Activated T-helper 2 cell treated with anti-CD3 and anti-CD28 coated beads, Interferon-gamma antibody, Interleukin-2, Interleukin-4, amounts not matched to agents 10 μg/mL and 5 μg/mL and 100 μg/mL, durations not matched to agents 14 hours and 24 hours and 36 hours (primary cell): ENCODE data around the gene STAT3. TPM values are rescaled to one million over a fixed set of nuclear protein-coding genes. Genes with fewer than 3 reads are reported as not detected.
"Not testable (repeated sequence)": the region's sequence is repeated elsewhere in the genome, so short reads cannot be mapped to it uniquely, and the experiment has no call there.

Experiments used
- DNase-seq: peaks from one replicate; pipeline ENCODE4 v3.0.0; 2021; ENCODE audit warnings: low spot score
- H3K27ac Mint-ChIP-seq: one replicate; pipeline ENCODE4 v1.8.0; 2021; ENCODE audit warnings: mixed read lengths
- H3K27me3 Mint-ChIP-seq: one replicate; pipeline ENCODE4 v1.8.0; 2021; ENCODE audit warnings: low read depth, mixed read lengths
- H3K36me3 Mint-ChIP-seq: one replicate; pipeline ENCODE4 v1.8.0; 2021; ENCODE audit warnings: low read depth, mixed read lengths
- H3K4me1 Mint-ChIP-seq: one replicate; pipeline ENCODE4 v1.8.0; 2021; ENCODE audit warnings: low read depth, mixed read lengths
- H3K4me3 Mint-ChIP-seq: one replicate; pipeline ENCODE4 v1.8.0; 2021; ENCODE audit warnings: low read depth, mild to moderate bottlenecking, moderate library complexity, mixed read lengths
- H3K9me3 Mint-ChIP-seq: one replicate; pipeline ENCODE4 v1.8.0; 2021; ENCODE audit warnings: mixed read lengths
- intact Hi-C: fragments of 100-400 bp; cut with micrococcal nuclease; formaldehyde crosslinking; loops from one replicate; pipeline ENCODE4 v1.15.1; 2023
- total RNA-seq: library from RNA; stranded (reverse); gene quantifications from 2 replicates; pipeline ENCODE4 v1.2.3, GENCODE V29; 2022

STAT3 gene
- total RNA-seq, 1 donor from 2014 or later = 250 TPM

- H3K9me3 Mint-ChIP-seq, H3K4me3 Mint-ChIP-seq, H3K36me3 Mint-ChIP-seq, DNase-seq, intact Hi-C loops, H3K27ac Mint-ChIP-seq: not testable (repeated sequence)
- Mint-ChIP-seq H3K27me3 (peaks cover 26% of the 10 kb centered on the region), H3K4me1 (peaks cover 23% of the 10 kb centered on the region)
Measured at GRCh38 chr17:42417981-42418380, 29.7 kb upstream of the STAT3 start.

GRCh38 chr17:42414704-42415409 is 26.6 kb upstream of the STAT3 start:
- intact Hi-C loops = no loop called here
- H3K4me3 Mint-ChIP-seq = no peak overlapping the region

GRCh38 chr17:42413464-42414040 is 25.3 kb upstream of the STAT3 start:
- Mint-ChIP-seq H3K36me3 (no peaks in the 10 kb centered on the region), H3K4me1 (peaks cover 5% of the 10 kb centered on the region), H3K9me3 (no peaks in the 10 kb centered on the region), H3K27me3 (peaks cover 6% of the 10 kb centered on the region), H3K27ac (no peak overlapping the region), H3K4me3 (no peak overlapping the region)
- intact Hi-C loops = no loop called here
- no peak for DNase-seq

More at GRCh38 chr17:42414704-42415409, 26.6 kb upstream of the STAT3 start:
- Mint-ChIP-seq H3K27me3 (peaks cover 8% of the 10 kb centered on the region), H3K9me3 (no peaks in the 10 kb centered on the region), H3K36me3 (no peaks in the 10 kb centered on the region), H3K27ac (no peak overlapping the region), H3K4me1 (peaks cover 11% of the 10 kb centered on the region)
- no peak for DNase-seq

DNA sequence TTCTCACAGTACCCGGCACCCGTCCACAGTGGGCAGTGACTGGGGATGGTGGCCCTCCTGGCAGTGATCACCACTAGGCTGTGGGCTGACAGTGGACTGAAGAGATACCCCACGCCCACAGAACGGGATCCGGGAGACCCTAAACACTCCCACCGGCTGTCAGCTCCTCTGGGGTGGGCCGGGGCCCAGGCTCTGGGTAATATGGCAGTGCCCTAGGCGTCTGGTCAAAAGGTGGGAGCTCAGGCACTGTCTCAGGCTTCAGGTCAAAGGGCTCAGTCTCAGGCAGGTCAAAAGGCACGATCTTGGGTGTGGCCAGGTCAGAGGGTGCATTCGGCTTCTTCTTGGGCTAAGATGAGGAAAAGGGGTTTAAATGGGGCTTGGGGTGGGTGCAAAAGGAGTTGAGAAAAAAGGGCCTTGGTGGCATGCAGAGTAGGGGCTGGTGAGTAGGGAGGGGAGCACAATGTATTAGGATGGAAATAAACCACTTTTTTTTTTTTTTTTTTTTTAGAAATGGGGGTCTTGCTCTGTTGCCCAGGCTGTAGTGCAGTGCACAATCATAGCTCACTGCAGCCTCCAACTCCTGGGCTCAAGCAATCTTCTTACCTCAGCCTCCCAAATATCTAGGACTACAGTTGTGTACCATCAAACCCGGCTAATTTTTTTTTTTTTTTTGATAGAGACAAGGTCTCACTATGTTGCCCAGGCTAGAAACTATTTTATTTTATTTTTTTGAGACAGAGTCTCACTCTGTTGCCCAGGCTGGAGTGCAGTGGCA is 23.9 kb upstream of the STAT3 start:
- H3K9me3 Mint-ChIP-seq = no peaks in the 10 kb centered on the region
- H3K36me3 Mint-ChIP-seq = no peaks in the 10 kb centered on the region
- H3K4me3 Mint-ChIP-seq = no peak overlapping the region
- intact Hi-C loops = no loop called here
- no peak overlapping the region for H3K27ac Mint-ChIP-seq
- DNase-seq = no peak
- H3K4me1 Mint-ChIP-seq = peaks cover 8% of the 10 kb centered on the region
- peaks cover 6% of the 10 kb centered on the region for H3K27me3 Mint-ChIP-seq

DNA sequence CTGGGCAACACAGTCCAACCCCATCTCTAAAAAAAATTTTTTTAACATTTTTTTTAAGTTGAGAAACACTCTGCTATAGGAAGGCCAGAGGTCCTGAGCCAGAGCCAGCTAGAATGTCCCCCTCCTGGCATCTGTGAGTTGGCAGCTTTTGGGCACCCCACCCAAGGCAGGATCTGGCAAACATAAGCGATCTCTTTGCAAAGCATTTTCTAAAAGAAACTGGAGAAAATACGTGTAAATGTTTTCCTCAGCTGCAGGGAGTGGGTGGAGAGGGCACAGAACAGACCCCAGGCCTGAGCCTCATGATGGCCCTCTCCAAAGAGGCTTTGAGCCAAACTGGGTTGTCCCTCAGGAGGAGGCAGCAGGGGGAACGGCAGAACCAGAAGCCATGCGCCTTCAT is 23.1 kb upstream of the STAT3 start:
- Mint-ChIP-seq H3K36me3 (no peaks in the 10 kb centered on the region), H3K4me1 (peaks cover 8% of the 10 kb centered on the region), H3K27me3 (peaks cover 6% of the 10 kb centered on the region), H3K27ac (no peak overlapping the region), H3K4me3 (no peak overlapping the region), H3K9me3 (no peaks in the 10 kb centered on the region)
- DNase-seq = no peak
- intact Hi-C loops = no loop called here

DNA sequence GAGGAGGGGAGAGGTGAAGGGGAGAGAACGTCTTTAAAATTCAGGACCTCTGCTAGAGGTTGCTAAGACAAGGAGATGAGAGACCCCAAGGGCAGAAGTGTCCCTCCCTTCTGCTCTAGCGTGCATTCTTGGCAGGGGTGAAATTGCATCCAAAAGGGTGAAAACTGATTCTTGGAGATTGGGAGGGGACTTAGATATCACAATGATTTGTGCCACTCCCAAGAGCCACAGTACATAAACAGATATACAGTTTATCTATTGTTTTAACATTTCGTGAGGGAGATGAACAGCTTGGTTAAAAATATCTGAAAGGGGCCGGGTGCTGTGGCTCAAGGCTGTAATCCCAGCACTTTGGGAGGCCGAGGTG is 22.1 kb upstream of the STAT3 start:
- DNase-seq = no peak
- H3K27me3 Mint-ChIP-seq = peaks cover 3% of the 10 kb centered on the region
- H3K9me3 Mint-ChIP-seq = no peaks in the 10 kb centered on the region
- peaks cover 8% of the 10 kb centered on the region for H3K4me1 Mint-ChIP-seq
- H3K36me3 Mint-ChIP-seq = no peaks in the 10 kb centered on the region
- H3K27ac Mint-ChIP-seq = no peak overlapping the region
- intact Hi-C loops = no loop called here
- no peak overlapping the region for H3K4me3 Mint-ChIP-seq

DNA sequence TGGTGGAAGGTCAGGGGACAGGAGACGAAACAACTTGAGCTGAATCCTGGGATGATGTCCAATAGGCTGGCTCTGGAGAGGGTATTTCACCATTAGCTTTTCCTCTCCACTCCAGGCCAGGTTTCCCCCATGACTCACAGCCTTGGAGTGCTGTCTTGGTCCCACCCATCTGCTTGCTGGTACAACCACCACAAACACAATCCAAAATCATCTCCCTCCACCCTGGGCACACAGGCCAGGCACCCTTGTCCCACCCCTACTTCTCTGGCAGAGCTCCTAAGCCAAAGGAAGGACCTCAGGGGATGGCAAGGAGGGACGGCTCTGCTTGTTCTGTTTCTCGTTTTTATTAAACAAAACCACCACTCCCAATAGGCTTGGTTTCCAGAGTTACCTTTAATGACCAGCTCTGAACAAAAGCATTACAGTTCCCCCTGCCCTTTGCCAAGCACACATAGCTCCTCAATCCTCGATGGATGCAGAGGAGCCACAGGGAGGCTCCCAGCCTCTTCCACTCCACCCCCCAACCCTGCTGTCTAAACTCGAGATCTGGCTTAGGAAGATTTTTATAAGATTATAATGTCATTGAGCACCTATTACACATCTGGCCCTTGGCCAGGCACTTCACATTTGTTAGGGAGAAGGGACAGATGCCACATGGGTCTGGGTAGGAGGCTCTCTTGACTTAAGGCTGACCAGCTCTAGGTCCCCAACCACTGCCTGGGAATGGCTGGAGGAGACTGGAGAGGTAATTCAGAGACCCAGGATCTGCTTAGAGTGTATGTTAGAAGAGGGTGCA is 21.5 kb upstream of the STAT3 start:
- H3K36me3 Mint-ChIP-seq = no peaks in the 10 kb centered on the region

GRCh38 chr17:42408061-42408460 is 19.8 kb upstream of the STAT3 start:
- DNase-seq = no peak
- Mint-ChIP-seq H3K4me1 (peaks cover 5% of the 10 kb centered on the region), H3K4me3 (no peak overlapping the region), H3K27me3 (peaks cover 3% of the 10 kb centered on the region), H3K36me3 (no peaks in the 10 kb centered on the region), H3K27ac (no peak overlapping the region), H3K9me3 (no peaks in the 10 kb centered on the region)
- intact Hi-C loops = loop anchor here (10.0 kb wide), 2 partner anchors 117 to 183 kb away; no protein-coding TSS in a partner anchor

More for the DNA sequence above, 21.5 kb upstream of the STAT3 start:
- H3K4me3 Mint-ChIP-seq = no peak overlapping the region
- peaks cover 3% of the 10 kb centered on the region for H3K4me1 Mint-ChIP-seq
- intact Hi-C loops = loop anchor here (10.0 kb wide), 2 partner anchors 115 to 185 kb away; no protein-coding TSS in a partner anchor
- DNase-seq = no peak
- no peaks in the 10 kb centered on the region for H3K9me3 Mint-ChIP-seq
- H3K27ac Mint-ChIP-seq = no peak overlapping the region
- H3K27me3 Mint-ChIP-seq = peaks cover 3% of the 10 kb centered on the region

GRCh38 chr17:42407289-42407836 is 19.1 kb upstream of the STAT3 start:
- peak; percentile 32 for DNase-seq
- Mint-ChIP-seq H3K9me3 (no peaks in the 10 kb centered on the region), H3K4me1 (peaks cover 6% of the 10 kb centered on the region), H3K36me3 (no peaks in the 10 kb centered on the region), H3K4me3 (no peak overlapping the region), H3K27me3 (peaks cover 3% of the 10 kb centered on the region), H3K27ac (peak overlapping the region; percentile 40)
- intact Hi-C loops = loop anchor here (2.0 to 10.0 kb wide), 3 partner anchors 95 to 183 kb away; no protein-coding TSS in a partner anchor

GRCh38 chr17:42406615-42407288 is 18.5 kb upstream of the STAT3 start:
- Mint-ChIP-seq H3K4me1 (peaks cover 9% of the 10 kb centered on the region), H3K27me3 (peaks cover 3% of the 10 kb centered on the region), H3K9me3 (no peaks in the 10 kb centered on the region), H3K36me3 (no peaks in the 10 kb centered on the region), H3K4me3 (no peak overlapping the region), H3K27ac (no peak overlapping the region)
- intact Hi-C loops = loop anchor here (1.0 to 10.0 kb wide), 4 partner anchors 84 to 182 kb away; no protein-coding TSS in a partner anchor
- DNase-seq = no peak

- Mint-ChIP-seq H3K4me3 (no peak overlapping the region), H3K4me1 (peaks cover 9% of the 10 kb centered on the region), H3K27ac (no peak overlapping the region), H3K36me3 (no peaks in the 10 kb centered on the region), H3K27me3 (peaks cover 3% of the 10 kb centered on the region), H3K9me3 (no peaks in the 10 kb centered on the region)
- intact Hi-C loops = loop anchor here (1.0 to 10.0 kb wide), 4 partner anchors 84 to 181 kb away; no protein-coding TSS in a partner anchor
- DNase-seq = peak; percentile 73
Measured at GRCh38 chr17:42405963-42406495, 17.8 kb upstream of the STAT3 start.
